GM19043 (cell line): Measurements from ENCODE around the gene SHROOM2.
"Not testable (repeated sequence)": the region's sequence is repeated elsewhere in the genome, so short reads cannot be mapped to it uniquely, and the experiment has no call there.

Experiments used
- ATAC-seq: cut with Tn5 transposase; IDR thresholded peaks from one replicate; pipeline ENCODE4 v1.9.1; 2021; ENCODE audit warnings: low read depth; ENCODE audit not compliant: unreplicated experiment

Gene SHROOM2, protein sequence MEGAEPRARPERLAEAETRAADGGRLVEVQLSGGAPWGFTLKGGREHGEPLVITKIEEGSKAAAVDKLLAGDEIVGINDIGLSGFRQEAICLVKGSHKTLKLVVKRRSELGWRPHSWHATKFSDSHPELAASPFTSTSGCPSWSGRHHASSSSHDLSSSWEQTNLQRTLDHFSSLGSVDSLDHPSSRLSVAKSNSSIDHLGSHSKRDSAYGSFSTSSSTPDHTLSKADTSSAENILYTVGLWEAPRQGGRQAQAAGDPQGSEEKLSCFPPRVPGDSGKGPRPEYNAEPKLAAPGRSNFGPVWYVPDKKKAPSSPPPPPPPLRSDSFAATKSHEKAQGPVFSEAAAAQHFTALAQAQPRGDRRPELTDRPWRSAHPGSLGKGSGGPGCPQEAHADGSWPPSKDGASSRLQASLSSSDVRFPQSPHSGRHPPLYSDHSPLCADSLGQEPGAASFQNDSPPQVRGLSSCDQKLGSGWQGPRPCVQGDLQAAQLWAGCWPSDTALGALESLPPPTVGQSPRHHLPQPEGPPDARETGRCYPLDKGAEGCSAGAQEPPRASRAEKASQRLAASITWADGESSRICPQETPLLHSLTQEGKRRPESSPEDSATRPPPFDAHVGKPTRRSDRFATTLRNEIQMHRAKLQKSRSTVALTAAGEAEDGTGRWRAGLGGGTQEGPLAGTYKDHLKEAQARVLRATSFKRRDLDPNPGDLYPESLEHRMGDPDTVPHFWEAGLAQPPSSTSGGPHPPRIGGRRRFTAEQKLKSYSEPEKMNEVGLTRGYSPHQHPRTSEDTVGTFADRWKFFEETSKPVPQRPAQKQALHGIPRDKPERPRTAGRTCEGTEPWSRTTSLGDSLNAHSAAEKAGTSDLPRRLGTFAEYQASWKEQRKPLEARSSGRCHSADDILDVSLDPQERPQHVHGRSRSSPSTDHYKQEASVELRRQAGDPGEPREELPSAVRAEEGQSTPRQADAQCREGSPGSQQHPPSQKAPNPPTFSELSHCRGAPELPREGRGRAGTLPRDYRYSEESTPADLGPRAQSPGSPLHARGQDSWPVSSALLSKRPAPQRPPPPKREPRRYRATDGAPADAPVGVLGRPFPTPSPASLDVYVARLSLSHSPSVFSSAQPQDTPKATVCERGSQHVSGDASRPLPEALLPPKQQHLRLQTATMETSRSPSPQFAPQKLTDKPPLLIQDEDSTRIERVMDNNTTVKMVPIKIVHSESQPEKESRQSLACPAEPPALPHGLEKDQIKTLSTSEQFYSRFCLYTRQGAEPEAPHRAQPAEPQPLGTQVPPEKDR (N-terminal part only)

DNA sequence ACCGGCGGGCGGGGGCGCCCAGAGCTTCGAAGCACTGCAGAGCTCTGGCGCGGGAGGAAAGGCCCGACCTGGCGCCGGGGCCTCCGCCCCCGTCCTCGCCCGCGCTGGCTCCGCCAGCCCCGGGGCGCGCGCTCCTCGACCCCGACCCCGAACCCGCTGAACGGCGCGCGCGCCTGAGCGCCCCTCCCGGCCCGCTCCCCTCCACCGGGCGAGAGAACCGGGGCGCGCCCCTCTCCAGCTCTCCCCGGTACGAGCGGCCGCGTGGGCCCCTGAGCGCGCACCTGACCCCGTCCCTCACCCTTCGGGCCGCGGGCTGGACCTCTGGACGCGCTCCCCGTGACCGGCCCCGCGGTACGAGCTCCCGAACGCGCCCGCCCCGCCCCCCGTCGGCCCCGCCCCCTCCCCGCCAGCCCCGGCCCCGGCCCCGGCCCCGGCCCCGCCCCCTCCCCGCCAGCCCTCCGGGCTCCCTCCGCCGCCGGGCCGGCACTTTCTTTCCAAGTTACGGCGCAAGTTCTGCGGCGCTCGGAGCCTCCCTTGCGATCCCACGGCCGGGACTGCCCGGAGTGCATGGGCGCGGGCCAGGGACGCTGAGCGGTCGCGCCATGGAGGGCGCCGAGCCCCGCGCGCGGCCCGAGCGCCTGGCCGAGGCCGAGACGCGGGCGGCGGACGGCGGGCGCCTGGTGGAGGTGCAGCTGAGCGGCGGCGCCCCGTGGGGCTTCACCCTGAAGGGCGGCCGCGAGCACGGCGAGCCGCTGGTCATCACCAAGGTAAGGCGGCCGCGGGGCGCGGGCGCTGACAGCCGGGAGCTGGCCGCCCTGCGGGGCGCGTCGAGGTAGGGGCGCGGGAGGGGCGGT lies at the start of gene SHROOM2:
Gene SHROOM2 (plus strand): TSS at position 486 of the 854 bp plus-strand sequence. CDS start 117 bp downstream, at position 603.
- no peak for ATAC-seq

DNA sequence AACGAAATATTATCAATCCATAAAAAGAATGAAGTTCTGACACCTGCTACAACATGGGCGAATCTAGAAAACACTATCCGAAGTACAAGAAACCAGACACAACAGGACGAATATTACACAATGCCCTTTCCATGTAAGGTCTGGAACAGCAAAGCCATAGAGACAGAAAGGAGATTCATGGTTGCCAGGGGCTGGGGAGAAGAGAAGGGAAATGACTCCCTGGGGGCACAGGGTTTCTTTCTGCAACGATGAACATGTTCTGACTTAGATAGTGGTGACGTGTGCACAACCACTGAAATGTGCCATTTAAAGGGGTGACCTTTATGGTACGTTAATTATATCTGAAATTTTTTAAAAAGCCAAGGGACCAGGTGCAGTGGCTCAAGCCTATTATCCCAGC lies 48.9 kb upstream of the SHROOM2 start:
- ATAC-seq = no peak

DNA sequence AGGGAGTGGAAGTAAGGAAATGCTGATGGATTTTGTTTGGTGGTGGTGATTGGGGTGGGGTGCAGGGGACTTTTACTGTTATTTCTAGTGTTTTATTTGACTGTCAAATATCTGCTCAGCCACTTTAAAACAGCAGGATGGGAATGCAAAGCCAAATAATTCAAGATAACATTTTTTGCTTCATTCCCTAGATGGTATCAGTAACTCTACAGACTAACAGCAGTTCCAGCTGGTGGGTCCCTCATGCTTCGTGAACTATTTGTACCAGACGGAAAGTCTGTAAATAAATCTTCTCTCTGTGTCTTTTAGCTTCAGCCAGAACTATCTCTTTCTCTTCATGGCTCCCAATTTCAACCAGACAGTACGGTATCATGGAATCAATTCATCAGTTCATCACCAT lies 48.1 kb upstream of the SHROOM2 start:
- ATAC-seq = no peak

DNA sequence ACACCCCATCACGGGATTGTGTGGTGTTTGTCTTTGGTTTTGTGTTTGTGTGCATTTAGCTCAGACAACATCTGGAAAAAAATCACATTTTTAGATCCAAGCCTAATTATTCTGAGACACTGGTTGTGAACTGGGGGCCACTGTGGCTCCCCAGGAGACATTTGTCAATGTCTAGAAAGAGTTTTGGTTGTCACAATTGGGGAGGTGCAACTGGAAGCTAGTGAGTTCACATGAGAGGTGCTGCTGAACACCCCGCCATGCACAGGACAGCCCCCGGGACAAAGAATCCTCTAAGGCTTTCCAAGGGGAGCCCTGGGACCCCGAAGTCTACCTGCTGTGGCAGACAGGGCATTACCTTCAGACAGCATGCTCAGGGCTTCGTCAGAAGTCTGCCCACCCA lies 47.1 kb upstream of the SHROOM2 start:
- no peak for ATAC-seq

DNA sequence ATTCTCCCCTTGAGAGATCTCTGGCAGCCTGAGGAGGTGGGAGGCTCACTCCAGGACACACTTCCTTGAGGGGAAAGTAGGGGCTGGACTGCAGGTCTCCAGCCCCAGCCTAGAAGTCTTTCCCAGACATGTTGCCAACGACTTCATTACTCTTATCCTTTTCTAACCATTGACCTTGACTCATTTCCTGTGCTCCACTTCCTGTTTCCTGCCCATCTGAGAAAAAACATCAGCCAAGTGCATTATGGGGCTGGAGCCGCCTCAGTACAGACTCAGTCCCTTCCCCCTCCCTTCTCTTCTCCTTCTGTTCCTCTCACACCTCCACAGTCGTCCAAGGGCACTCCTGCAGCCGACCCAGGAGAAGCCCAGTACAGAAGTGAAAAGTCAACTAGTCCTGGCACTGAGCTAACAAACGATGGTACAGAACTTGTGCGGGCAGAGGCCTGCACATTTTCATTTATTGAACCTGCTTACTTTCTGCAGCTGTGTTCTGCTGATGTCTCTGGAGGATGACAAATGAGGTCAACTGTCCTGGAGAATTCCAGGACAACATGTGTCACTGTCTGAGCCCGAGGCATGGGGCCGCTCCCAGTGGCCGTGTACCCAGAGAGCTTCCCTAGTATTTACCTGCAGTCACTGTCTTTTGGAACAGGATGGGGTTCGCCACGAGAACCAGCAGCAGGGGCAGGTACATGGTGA lies 40.7 kb upstream of the SHROOM2 start:
- no peak for ATAC-seq

DNA sequence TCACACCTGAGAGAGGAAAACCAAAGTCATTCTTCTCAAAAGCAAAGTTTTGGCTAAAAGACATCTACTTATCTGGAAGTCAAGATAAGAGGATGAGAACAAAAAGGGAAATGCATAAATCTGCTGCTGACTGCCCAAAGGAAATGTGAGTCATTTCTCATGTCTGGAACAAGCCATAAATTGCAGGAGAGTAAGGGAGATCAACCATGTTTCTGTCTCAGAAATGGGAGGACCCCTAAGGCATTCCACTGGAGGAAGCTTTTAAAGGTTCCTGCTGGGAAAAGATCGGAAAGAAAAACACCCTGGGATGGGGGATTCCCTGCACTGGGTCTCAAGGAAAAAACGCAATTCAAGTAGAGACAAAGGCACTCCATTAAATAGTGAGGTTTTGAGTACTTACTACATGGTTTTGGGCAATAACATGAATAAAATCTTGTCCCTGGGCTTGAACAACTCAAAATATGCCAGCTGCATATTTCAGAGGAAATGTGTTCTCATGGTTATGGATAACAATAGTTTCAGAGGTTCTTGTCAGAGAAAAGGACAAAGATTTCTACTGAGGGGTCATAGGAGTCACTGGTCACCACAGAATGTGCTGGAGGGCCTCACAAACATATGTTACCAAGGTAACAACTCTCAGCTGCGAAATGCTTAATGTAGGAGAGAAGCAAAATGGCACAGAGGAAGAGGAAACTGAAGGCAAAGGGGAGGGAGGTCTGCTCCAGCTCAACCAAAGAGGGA lies 39.9 kb upstream of the SHROOM2 start:
- ATAC-seq = no peak

DNA sequence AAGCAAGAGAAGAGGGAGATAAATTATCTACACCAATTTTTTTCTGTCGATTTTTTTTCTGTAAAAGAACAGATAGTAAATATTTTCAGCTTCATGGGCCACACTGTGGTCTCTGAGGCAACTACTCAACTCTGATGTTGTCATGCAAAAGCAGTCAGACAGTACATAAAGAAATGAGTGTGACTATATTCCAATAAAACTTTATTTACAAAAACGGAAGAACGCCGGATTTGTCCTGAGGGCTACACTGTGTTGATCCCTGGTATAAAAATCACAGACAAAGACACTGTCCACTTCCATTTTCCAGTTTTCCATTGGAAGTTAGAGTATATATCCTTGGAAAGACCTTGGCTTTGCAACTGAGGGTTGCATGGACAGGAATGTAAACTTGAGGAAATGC lies 38.6 kb upstream of the SHROOM2 start:
- no peak for ATAC-seq

DNA sequence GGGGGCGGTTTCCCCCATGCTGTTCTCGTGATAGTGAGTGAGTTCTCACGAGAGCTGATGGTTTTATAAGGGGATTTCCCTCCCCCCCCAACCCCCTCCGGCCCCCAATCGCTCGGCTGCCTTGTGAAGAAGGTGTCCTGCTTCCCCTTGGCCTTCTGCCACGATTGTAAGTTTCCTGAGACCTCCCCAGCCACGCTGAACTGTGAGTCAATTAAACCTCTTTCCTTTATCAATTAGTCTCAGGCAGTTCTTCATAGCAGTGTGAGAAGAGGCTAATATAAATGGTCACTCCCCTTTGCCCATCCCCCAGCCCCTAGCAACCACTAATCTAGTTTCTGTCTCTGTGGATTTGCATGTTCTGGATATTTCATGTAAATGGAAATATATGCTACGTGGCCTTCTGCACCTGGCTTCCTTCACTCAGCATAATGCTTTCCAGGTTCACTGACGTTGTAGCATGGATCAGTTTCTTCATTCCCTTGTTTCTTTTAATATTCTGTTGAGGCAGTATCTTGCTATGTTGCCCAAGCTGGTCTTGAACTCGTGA lies 37.0 kb upstream of the SHROOM2 start:
- ATAC-seq = no peak

DNA sequence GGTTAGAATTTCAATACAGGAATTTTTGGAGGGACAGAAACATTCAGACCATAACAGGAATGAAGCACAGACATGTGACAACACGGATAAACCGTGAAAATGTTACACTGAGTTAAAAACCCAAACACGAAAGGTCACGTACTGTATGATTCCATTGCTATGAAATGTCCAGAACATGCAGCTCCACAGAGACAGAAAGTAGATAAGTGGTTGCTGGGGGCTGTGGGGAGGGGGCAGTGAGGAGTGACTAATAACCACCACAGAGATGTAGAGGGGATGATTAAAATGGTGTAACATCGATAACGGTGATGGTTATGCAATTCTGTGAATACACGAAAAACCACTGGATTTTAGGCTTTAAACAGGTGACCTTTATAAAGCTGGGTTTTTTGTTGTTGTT lies 28.9 kb upstream of the SHROOM2 start:
- ATAC-seq = no peak

DNA sequence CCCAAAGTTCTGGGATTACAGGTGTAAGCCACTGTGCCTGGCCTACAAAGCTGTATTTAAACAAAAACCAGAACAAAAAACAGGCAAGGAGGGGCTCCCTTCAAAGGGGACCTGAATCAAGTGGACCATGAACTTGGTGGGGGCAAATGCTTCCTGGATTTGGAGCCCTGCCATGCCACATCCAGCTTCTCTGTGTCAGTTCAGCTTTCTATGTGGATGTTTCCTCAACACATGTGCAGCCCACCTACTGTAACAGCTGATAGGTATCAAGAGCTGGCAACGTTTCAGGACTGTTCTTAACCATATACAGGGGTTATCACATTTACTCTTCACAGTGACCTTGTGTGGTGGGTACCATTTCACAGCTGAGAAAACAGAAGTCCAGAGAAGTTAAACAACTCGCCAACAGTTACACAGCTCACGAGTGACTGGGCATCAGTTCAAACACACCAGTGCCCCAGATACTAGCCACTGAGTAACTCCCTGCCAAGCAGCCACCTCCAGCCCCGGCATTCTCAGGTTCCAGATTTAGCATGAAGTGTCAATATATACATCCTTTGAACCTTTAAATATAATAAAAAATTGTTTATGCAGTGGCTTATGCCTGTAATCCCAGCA lies 28.1 kb upstream of the SHROOM2 start:
- no peak for ATAC-seq

DNA sequence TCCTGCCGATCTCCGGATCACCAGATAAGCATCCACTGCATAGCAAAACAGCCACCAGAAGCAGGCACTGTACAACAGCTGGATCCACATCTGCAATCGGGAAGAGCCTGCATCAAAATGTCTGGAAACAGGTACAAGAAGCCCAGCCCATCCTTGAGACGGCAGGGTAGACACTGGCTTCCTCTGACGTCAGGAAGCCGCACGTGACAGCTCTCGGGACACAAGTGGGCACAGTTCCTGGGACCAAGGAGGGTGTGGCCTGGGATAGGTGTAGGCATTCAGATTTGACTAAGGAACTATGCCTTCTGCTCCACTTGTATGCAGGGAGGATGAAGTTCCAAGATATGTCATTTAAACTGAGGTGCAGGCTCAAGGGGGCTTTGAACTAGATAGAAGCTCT lies 26.9 kb upstream of the SHROOM2 start:
- no peak for ATAC-seq

DNA sequence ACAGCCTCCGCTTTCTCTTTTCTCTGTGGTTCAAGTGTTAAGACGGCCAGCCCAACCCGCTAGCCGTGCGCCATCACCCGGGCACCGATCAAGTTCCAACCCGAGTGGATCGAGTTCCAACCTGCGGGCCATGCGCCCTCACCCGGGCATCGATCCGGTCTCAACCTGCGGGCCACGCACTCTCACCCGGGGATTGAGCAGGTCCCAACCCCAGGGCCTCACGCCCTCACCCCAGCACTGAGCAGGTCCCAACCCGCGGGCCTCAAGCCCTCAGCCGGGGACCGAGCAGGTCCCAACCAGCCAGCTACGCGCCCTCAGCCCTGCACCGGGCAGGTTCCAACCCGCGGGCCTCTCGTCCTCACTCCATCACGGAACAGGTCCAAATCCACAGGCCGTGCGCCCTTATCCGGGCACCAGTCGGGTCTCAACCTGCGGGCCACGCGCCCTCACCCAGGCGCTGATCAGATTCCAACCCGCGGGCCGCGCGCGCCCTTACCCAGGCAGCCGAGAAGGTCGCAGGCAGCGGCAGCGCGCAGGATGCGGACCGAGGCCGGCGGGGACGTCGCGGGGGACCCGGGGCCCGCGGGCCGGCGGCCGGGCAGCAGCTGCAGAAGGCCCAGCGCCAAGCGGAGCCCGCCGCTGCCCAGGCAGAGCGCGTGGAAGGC lies 21.0 kb upstream of the SHROOM2 start:
- ATAC-seq = no peak

DNA sequence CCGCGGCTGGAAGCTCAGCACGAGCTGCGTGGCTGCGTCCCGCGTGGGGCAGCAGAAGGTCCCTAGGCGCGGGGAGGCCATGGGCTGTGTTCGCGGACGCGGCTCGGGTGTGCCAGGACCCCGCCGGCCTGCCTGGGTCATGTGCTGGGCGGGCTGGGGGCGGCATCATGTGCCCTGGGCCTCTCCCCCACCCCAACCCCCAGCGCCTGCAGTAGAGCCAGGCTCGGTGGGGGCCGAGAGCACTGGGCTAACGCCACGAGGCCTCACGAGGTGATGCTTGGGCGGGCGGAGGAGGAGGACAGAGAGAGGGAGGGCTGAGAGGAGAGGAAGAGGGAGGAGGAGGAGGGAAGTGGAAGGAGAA lies 20.5 kb upstream of the SHROOM2 start, which contains the start of gene GPR143:
Gene GPR143 (minus strand): TSS at position 111 of the 361 bp plus-strand sequence. CDS start 30 bp downstream, at position 81.
- no peak for ATAC-seq

DNA sequence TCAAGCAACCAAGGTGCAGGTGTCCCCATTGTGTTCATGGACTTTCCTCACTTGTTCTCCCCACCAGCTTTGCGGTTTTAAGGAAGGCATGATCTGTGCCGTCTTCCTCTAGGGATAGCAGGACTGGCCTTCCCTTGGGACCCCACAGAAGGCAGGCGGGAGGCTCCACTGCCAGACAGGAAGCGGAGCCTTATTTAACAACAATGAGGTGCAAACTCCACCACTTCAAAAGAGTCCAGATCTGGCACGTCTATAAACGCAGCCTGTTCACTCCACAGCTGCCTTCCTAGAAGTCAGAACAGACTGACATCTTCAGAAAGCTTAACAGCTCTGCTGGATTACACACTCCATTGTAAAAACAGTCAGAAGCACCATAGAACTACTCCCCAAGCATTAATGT lies 18.9 kb upstream of the SHROOM2 start:
- ATAC-seq = no peak

DNA sequence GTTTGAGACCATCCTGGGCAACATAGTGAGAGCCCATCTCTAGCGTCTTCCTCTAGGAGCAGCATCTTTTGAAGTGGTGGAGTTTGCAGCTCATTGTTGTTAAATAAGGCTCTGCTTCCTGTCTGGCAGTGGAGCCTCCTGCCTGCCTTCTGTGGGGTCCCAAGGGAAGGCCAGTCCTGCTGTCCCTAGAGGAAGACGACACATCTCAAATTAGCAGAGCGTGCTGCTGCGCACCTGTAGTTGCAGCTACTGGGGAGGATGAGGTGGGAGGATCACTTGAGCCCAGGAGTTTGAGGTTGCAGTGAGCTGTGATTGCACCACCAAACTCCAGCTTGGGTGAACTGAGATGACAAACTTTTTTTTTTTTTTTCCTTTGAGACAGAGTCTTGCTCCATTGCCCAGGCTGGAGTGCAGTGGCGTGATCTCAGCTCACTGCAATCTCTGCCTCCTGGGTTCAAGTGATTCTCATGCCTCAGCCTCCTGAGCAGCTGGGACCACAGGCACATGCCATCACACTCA lies 17.8 kb upstream of the SHROOM2 start:
- ATAC-seq = not testable (repeated sequence)

DNA sequence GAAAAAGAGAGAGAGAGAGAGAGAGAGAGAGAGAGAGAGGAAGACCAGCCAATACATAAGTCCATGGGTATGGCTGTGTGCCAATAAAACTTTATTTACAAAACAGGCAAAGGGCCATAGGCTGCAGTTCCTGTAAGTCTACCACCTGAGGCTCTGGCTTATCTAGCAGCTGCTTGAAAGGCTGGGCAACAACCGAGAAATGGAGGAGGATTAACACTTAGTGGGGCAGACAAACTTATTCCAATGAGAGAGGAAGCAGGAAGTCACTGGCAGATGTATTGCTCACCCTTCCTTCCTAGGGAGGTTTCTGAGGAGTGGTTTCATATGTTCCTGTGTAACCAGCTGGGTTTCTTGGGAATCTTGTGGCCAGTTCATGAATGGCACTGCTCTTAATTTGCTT lies 15.9 kb upstream of the SHROOM2 start:
- no peak for ATAC-seq

DNA sequence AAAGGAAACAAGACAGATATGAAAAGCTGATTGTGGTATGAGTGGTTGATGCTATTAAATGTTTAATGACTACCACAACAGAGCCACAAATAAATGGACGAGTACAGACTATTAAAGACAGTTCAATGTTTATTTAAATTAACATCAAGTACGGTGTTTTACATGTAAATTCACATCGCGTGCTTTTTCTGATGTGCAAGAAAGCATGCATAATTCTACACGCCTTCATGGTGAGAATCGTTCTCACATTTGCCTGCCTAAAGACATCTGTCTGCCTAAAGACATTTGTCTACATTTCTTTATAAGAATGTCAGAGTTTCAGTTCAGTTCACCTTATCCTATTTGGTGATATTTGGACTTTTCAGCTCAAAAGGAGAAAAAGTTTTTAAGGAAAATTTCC lies 13.3 kb upstream of the SHROOM2 start:
- no peak for ATAC-seq
